H1 (cell line): Measurements from ENCODE around the gene SELENOS. TPM values are rescaled to one million over a fixed set of nuclear protein-coding genes. Genes with fewer than 3 reads are reported as not detected.

Source experiments
- CTCF ChIA-PET: fragments of 300-600 bp; sonication (Branson Sonifier 250); formaldehyde crosslinking; loops from one replicate; lab custom pipeline; 2021; ENCODE audit not compliant: partially characterized antibody; lab: Charles Lee
- POLR2A ChIA-PET: fragments of 300-600 bp; sonication (Branson Sonifier 250); formaldehyde crosslinking; loops from one replicate; lab custom pipeline; 2021; ENCODE audit warnings: inconsistent platforms; ENCODE audit not compliant: partially characterized antibody; lab: Charles Lee
- DNase-seq, 2 experiments: peaks; one replicate each; pipeline versions ENCODE4 v3.0.0 to v3.0.0-alpha.2; 2010 to 2022; ENCODE audit warnings: low spot score in 2 of 2, low read depth in 1 of 2, mixed read lengths in 1 of 2
- FAIRE-seq: peaks from 2 replicates; lab custom pipeline; 2011; peaks lifted over from hg19 to GRCh38; lab: Jason Lieb, UNC
- H2AFZ ChIP-seq: 2 replicates; pipeline ENCODE4 v1.8.1; 2012; ENCODE audit warnings: low read length, inconsistent platforms
- H2AK5ac ChIP-seq: 2 replicates; pipeline ENCODE4 v1.6.1; 2013; ENCODE audit warnings: low read depth, low read length
- H2BK120ac ChIP-seq: replicated peaks from 2 replicates; pipeline ENCODE3; 2013; ENCODE audit warnings: low read depth, low read length, inconsistent platforms
- H2BK12ac ChIP-seq: 2 replicates; pipeline ENCODE4 v1.6.1; 2013; ENCODE audit warnings: low read depth, low read length
- H2BK15ac ChIP-seq: 2 replicates; pipeline ENCODE4 v1.6.1; 2013; ENCODE audit warnings: low read length
- H2BK20ac ChIP-seq: 2 replicates; pipeline ENCODE4 v1.6.1; 2013; ENCODE audit warnings: low read length
- H2BK5ac ChIP-seq: 2 replicates; pipeline ENCODE4 v1.6.1; 2013; ENCODE audit warnings: low read depth, low read length
- H3K14ac ChIP-seq: 2 replicates; pipeline ENCODE4 v1.6.1; 2013; ENCODE audit warnings: inconsistent platforms; ENCODE audit not compliant: insufficient read length
- H3K18ac ChIP-seq: 2 replicates; pipeline ENCODE4 v1.6.1; 2013; ENCODE audit warnings: low read length; ENCODE audit errors: extremely low read depth
- H3K23ac ChIP-seq: 2 replicates; pipeline ENCODE4 v1.6.1; 2013; ENCODE audit warnings: inconsistent platforms; ENCODE audit not compliant: insufficient read length
- H3K23me2 ChIP-seq: 2 replicates; pipeline ENCODE4 v1.6.1; 2013; ENCODE audit warnings: low read depth, low read length
- H3K27ac ChIP-seq: 2 replicates; pipeline ENCODE4 v1.6.1; 2011; ENCODE audit warnings: low read depth, low read length, inconsistent platforms
- H3K27me3 ChIP-seq, 4 experiments: replicated peaks in 1 of 4; 1 replicate in 1 of 4; 2 replicates in 3 of 4; pipeline versions ENCODE4 v1.6.1 to v1.8.1; 2011 to 2013; ENCODE audit warnings: low read length in 3 of 4, mild to moderate bottlenecking in 3 of 4, inconsistent platforms in 2 of 4, mixed read lengths in 2 of 4, moderate library complexity in 1 of 4; ENCODE audit not compliant: control insufficient read depth in 3 of 4, insufficient read depth in 3 of 4; ENCODE audit errors: extremely low read depth in 1 of 4
- H3K36me3 ChIP-seq, 4 experiments: 2 replicates each; pipeline versions ENCODE4 v1.6.1 to v1.8.1; 2011 to 2013; ENCODE audit warnings: mild to moderate bottlenecking in 4 of 4, low read length in 3 of 4, moderate library complexity in 2 of 4, control low read depth in 1 of 4, inconsistent platforms in 1 of 4; ENCODE audit not compliant: insufficient read depth in 4 of 4, control insufficient read depth in 2 of 4
- H3K4ac ChIP-seq: replicated peaks from 2 replicates; pipeline ENCODE3; 2013; ENCODE audit warnings: low read length, low read depth, mixed read lengths, inconsistent platforms; ENCODE audit not compliant: insufficient read length
- H3K4me1 ChIP-seq, 4 experiments: replicated peaks in 1 of 4; 1 replicate in 1 of 4; 2 replicates in 3 of 4; pipeline versions ENCODE4 v1.6.1 to v1.8.1; 2011 to 2013; ENCODE audit warnings: low read length in 3 of 4, inconsistent platforms in 2 of 4, mixed read lengths in 1 of 4; ENCODE audit not compliant: insufficient read depth in 4 of 4, control insufficient read depth in 3 of 4
- H3K4me2 ChIP-seq, 2 experiments: 2 replicates each; pipeline versions ENCODE4 v1.6.1 to v1.8.1; 2011 to 2013; ENCODE audit warnings: low read depth in 2 of 2, low read length in 2 of 2, control low read depth in 1 of 2, inconsistent platforms in 1 of 2, mild to moderate bottlenecking in 1 of 2; ENCODE audit not compliant: insufficient read depth in 1 of 2
- H3K4me3 ChIP-seq, 4 experiments: fragments of 200-600, 300-600 bp in 1 of 4; sonication (generic), shearing (Covaris generic), sonication (Bioruptor Twin) in 1 of 4; 2 replicates each; pipeline versions ENCODE4 v1.5.1 to v1.8.1; 2011 to 2016; ENCODE audit warnings: low read length in 4 of 4, low read depth in 3 of 4, control low read depth in 2 of 4, inconsistent platforms in 2 of 4, mild to moderate bottlenecking in 2 of 4, mixed read lengths in 1 of 4, moderate library complexity in 1 of 4; ENCODE audit not compliant: insufficient read depth in 2 of 4; ENCODE audit errors: extremely low read depth in 1 of 4
- H3K56ac ChIP-seq: replicated peaks from 2 replicates; pipeline ENCODE3; 2013; ENCODE audit warnings: low read depth, mild to moderate bottlenecking, mixed read lengths, low read length, inconsistent platforms; ENCODE audit not compliant: insufficient read length
- H3K79me1 ChIP-seq: 2 replicates; pipeline ENCODE4 v1.6.1; 2013; ENCODE audit warnings: low read depth, low read length, control low read depth
- H3K79me2 ChIP-seq, 2 experiments: 2 replicates each; pipeline versions ENCODE4 v1.6.1 to v1.8.1; 2012 to 2013; ENCODE audit warnings: low read length in 2 of 2, mild to moderate bottlenecking in 2 of 2, inconsistent platforms in 1 of 2; ENCODE audit not compliant: insufficient read depth in 2 of 2, control insufficient read depth in 1 of 2
- H3K9ac ChIP-seq, 4 experiments: replicated peaks in 1 of 4; 1 replicate in 1 of 4; 2 replicates in 3 of 4; pipeline versions ENCODE4 v1.6.1 to v1.8.1; 2011 to 2013; ENCODE audit warnings: low read depth in 3 of 4, low read length in 3 of 4, control low read depth in 2 of 4, mild to moderate bottlenecking in 2 of 4, moderate library complexity in 2 of 4, inconsistent platforms in 1 of 4; ENCODE audit errors: extremely low read depth in 1 of 4
- H3K9me3 ChIP-seq, 2 experiments: 2 replicates each; pipeline versions ENCODE4 v1.6.1 to v1.8.1; 2012 to 2013; ENCODE audit warnings: mild to moderate bottlenecking in 2 of 2, moderate library complexity in 2 of 2, control low read depth in 1 of 2, inconsistent platforms in 1 of 2, low read depth in 1 of 2, low read length in 1 of 2, mixed read lengths in 1 of 2; ENCODE audit not compliant: insufficient read depth in 2 of 2
- H4K20me1 ChIP-seq, 2 experiments: replicated peaks in 1 of 2; 2 replicates each; pipeline versions ENCODE3 to v1.8.1; 2011 to 2013; ENCODE audit warnings: inconsistent platforms in 2 of 2, low read length in 2 of 2, mild to moderate bottlenecking in 1 of 2; ENCODE audit not compliant: insufficient read depth in 2 of 2, control insufficient read depth in 1 of 2
- H4K5ac ChIP-seq: 2 replicates; pipeline ENCODE4 v1.6.1; 2013; ENCODE audit warnings: low read length, low read depth, mixed read lengths, inconsistent platforms; ENCODE audit not compliant: insufficient read length
- H4K8ac ChIP-seq: 2 replicates; pipeline ENCODE4 v1.8.0; 2013; ENCODE audit warnings: mild to moderate bottlenecking, moderate library complexity, low read length, inconsistent platforms; ENCODE audit not compliant: insufficient read depth; ENCODE audit errors: extremely low read depth
- H4K91ac ChIP-seq: replicated peaks from 2 replicates; pipeline ENCODE3; 2013; ENCODE audit warnings: low read length, mixed read lengths, inconsistent platforms; ENCODE audit not compliant: insufficient read length
- EP300 ChIP-seq, 2 experiments: IDR thresholded peaks; 1 replicate in 1 of 2; 2 replicates in 1 of 2; pipeline ENCODE4 v1.6.1; 2011 to 2012; ENCODE audit warnings: low read depth in 2 of 2, low read length in 2 of 2, mild to moderate bottlenecking in 2 of 2, borderline replicate concordance in 1 of 2, inconsistent platforms in 1 of 2, moderate library complexity in 1 of 2
- KDM5A ChIP-seq: fragments of 200-600 bp; IDR thresholded peaks from 2 replicates; pipeline ENCODE4 v1.7.1; 2012; ENCODE audit warnings: mild to moderate bottlenecking, low read length, inconsistent platforms, mixed read lengths
- MAFK ChIP-seq: IDR thresholded peaks from 2 replicates; pipeline ENCODE4 v1.6.1; 2012; ENCODE audit warnings: low read depth, mild to moderate bottlenecking, improper control_type of control experiment, low read length
- POU5F1 ChIP-seq: IDR thresholded peaks from 2 replicates; pipeline ENCODE4 v1.6.1; 2011; ENCODE audit warnings: low read depth, mild to moderate bottlenecking, low read length, moderate library complexity
- SIN3A ChIP-seq, 2 experiments: IDR thresholded peaks in 1 of 2; conservative IDR thresholded peaks in 1 of 2; 2 replicates each; pipeline ENCODE4 v1.6.1; 2011 to 2012; ENCODE audit warnings: low read length in 2 of 2, improper control_type of control experiment in 1 of 2, low read depth in 1 of 2, mild to moderate bottlenecking in 1 of 2
- SRF ChIP-seq: IDR thresholded peaks from 2 replicates; pipeline ENCODE4 v1.6.1; 2011; ENCODE audit warnings: mild to moderate bottlenecking, low read depth, low read length, moderate library complexity
- TAF7 ChIP-seq: optimal IDR thresholded peaks from 2 replicates; pipeline ENCODE3; 2011; ENCODE audit warnings: low read depth, mild to moderate bottlenecking, inconsistent platforms, low read length, moderate library complexity, borderline replicate concordance
- TCF12 ChIP-seq: IDR thresholded peaks from 2 replicates; pipeline ENCODE4 v1.6.1; 2011; ENCODE audit warnings: low read depth, mild to moderate bottlenecking, low read length
- USF2 ChIP-seq: IDR thresholded peaks from 2 replicates; pipeline ENCODE4 v1.6.1; 2011; ENCODE audit warnings: low read length, improper control_type of control experiment
- ZNF274 ChIP-seq: IDR thresholded peaks from 2 replicates; pipeline ENCODE4 v1.7.0; 2012; ENCODE audit warnings: low read length, borderline replicate concordance; ENCODE audit errors: extremely low read depth
- WGBS, 2 experiments: shearing (Covaris generic) in 1 of 2; methylation state at CpG; one replicate each; pipeline versions ENCODE4 v1.1.6 to v1.1.7; 2013 to 2015; ENCODE audit warnings: low lambda C conversion rate in 2 of 2, mixed read lengths in 2 of 2, inconsistent platforms in 1 of 2, low coverage in 1 of 2, missing lambda C conversion rate in 1 of 2; ENCODE audit not compliant: insufficient replicate concordance in 2 of 2, insufficient coverage in 1 of 2, insufficient read length in 1 of 2; ENCODE audit errors: extremely low coverage in 1 of 2, missing lambda C conversion rate in 1 of 2; 5-methylcytosine and 5-hydroxymethylcytosine counted together
- polyA plus RNA-seq, 7 experiments: library from polyadenylated mRNA; depleted of rRNA in 3 of 7; stranded (reverse) in 5 of 7; unstranded in 2 of 7; fragments of >200 nt in 5 of 7; fragments of 200-250 nt in 2 of 7; gene quantifications; 1 replicate in 5 of 7; 2 replicates in 1 of 7; 4 replicates in 1 of 7; pipeline versions ENCODE4 v1.2.1 to v1.2.3, GENCODE V29; 2011 to 2013; ENCODE audit warnings: missing spikeins in 2 of 7, mixed read lengths in 2 of 7
- total RNA-seq: library from RNA; stranded (reverse); fragmentation: NEBNext Ultra II Directional; extraction: Animal tissue kit (Norgen Biotek cat#: 25700); gene quantifications from 2 replicates; pipeline ENCODE4 v1.2.1, GENCODE V29; 2021

Gene SELENOS
- total and polyA plus RNA-seq, 2 of the 8 experiments (the other 6 are each of a cell fraction or from before 2014, with no cell fraction given): 45.1 to 46.0 TPM

DNA sequence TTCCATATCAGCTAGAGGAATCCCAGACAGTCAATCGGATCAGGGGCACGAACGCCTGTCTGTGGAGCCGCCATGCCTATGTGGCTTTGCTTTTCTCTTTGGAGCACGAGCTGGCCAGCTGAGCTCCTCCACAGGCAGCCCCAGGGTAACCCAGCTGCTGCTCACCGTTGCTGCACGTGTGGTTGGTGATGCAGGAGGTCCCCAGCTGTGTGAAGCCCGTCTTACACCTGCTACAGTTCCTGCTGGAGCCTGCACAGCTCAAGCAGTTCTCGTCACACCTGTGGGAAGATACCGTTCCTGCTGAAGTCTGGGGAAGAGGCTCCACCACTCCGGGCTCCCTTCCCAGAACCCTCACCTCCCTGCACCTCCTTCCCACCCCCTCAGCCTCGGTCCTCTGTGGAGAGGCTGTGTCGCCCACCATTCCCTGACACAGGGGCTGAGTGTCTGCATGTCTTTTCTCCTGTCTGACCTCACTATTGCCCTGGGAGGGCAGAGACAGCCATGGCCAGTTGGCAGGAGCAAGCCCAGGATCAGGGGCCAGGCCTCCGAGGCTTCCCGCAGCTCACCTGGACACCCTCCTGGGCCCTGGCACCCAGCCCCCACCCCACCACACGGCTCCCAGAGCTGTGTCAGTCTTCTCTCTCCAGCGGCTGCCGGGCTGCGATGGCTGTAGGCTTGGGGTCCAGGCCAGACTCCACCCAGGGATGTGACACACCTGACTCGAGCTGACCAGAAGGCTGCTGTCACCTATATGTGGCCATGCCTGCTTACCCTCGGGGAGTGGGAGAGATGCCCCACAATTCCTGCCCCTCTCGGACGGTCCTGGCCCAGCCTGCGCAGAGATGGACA, 30.0 kb upstream of the SELENOS start:
- CTCF ChIA-PET: interaction anchor here (0.7 to 9.4 kb wide), 8 partner anchors 11 to 334 kb away, joined by 3 to 94 read pairs (median 3); partner anchors contain the start of gene SNRPA1
- Histone ChIP-seq H2BK20ac (no peak overlapping the region), H4K91ac (no peak overlapping the region), H4K5ac (no peak overlapping the region), H3K9me3 (no peaks in the 10 kb centered on the region), H2BK120ac (no peak overlapping the region), H3K4me2 (no peak overlapping the region), H3K18ac (no peak overlapping the region), H3K27ac (no peak overlapping the region), H3K27me3 (no peaks in the 10 kb centered on the region), H4K20me1 (no peaks in the 10 kb centered on the region), H2AFZ (no peak overlapping the region), H4K8ac (peak overlapping the region; percentile 57; the same call in 1 of the 2 replicates), H3K9ac (no peak overlapping the region), H3K4me1 (no peaks in the 10 kb centered on the region), H3K14ac (no peak overlapping the region), H3K23ac (no peak overlapping the region), H3K56ac (no peak overlapping the region), H3K79me2 (no peaks in the 10 kb centered on the region), H3K4ac (no peak overlapping the region), H3K23me2 (no peaks in the 10 kb centered on the region), H2BK12ac (0 out of 2 replicates have a peak overlapping the region, but pooled peaks have one; percentile 50), H2AK5ac (0 out of 2 replicates have a peak overlapping the region, but pooled peaks have one; percentile 53), H3K4me3 (no peak overlapping the region), H2BK15ac (no peak overlapping the region), H2BK5ac (no peak overlapping the region; the same call in 1 of the 2 replicates), H3K79me1 (no peaks in the 10 kb centered on the region), H3K36me3 (no peaks in the 10 kb centered on the region)
- 90% methylated on average over 23 of the region's 24 CpGs; no CpG with 5 or more reads in 1 of the 2 experiments for WGBS, 2 experiments
- DNase-seq (peak in 1 of 2 experiments; percentile 39), FAIRE-seq (no peak)
- POLR2A ChIA-PET: interaction anchor here (0.8 kb wide), 1 partner anchor 10 kb away, joined by 3 read pairs; no protein-coding TSS in a partner anchor
- TF ChIP-seq POU5F1: no peak
- TF ChIP-seq USF2: no peak
- no peak for TF ChIP-seq TCF12
- TF ChIP-seq TAF7: no peak
- TF ChIP-seq MAFK: no peak
- no peak for TF ChIP-seq EP300 (IDR thresholded peaks at IDR 0.05; ENCODE audit: borderline replicate concordance in 1 of 2, low read depth in 2 of 2, low read length in 2 of 2)
- TF ChIP-seq SIN3A (conservative IDR thresholded peaks at IDR 0.05 in 1 of 2, IDR thresholded peaks at IDR 0.05 in 1 of 2; ENCODE audit: low read depth in 1 of 2, low read length in 2 of 2): no peak
- TF ChIP-seq KDM5A: no peak
- TF ChIP-seq ZNF274: no peak
- TF ChIP-seq SRF: no peak
